WTC11 (cell line): ENCODE results near the gene C7. TPM values are rescaled to one million over a fixed set of nuclear protein-coding genes. Genes with fewer than 3 reads are reported as not detected.

Experiments used
- ATAC-seq: fragments of 200-7000 bp; cut with Tn5 transposase; 2 replicates; pipeline ENCODE4 v1.10.0; 2021; ENCODE audit warnings: mild to moderate bottlenecking, moderate library complexity
- CTCF ChIA-PET: fragments of 300-600 bp; sonication (Branson Sonifier 250); formaldehyde crosslinking; loops from one replicate; lab custom pipeline; 2021; ENCODE audit warnings: antibody characterized with exemption; lab: Charles Lee
- POLR2A ChIA-PET: fragments of 350-600 bp; sonication (Branson Sonifier 250); formaldehyde crosslinking; loops from one replicate; lab custom pipeline; 2021; ENCODE audit warnings: antibody characterized with exemption; lab: Charles Lee
- DNase-seq: peaks from one replicate; pipeline ENCODE4 v3.0.0; 2021; ENCODE audit warnings: low spot score
- H3K27ac Mint-ChIP-seq: 2 replicates; pipeline ENCODE4 v1.8.0; 2021; ENCODE audit warnings: mixed read lengths
- H3K27me3 Mint-ChIP-seq: 2 replicates; pipeline ENCODE4 v1.8.0; 2021; ENCODE audit warnings: low read depth, mild to moderate bottlenecking, moderate library complexity, mixed read lengths
- H3K36me3 Mint-ChIP-seq: 2 replicates; pipeline ENCODE4 v1.8.0; 2021; ENCODE audit warnings: mixed read lengths
- H3K4me1 Mint-ChIP-seq: 2 replicates; pipeline ENCODE4 v1.8.0; 2022; ENCODE audit warnings: mixed read lengths
- H3K4me3 Mint-ChIP-seq: 2 replicates; pipeline ENCODE4 v1.8.0; 2021; ENCODE audit warnings: mild to moderate bottlenecking, moderate library complexity, mixed read lengths
- H3K9me3 Mint-ChIP-seq: 2 replicates; pipeline ENCODE4 v1.8.0; 2021; ENCODE audit warnings: mixed read lengths
- ELF4 ChIP-seq: sonication (generic); formaldehyde crosslinking; IDR thresholded peaks from 2 replicates; pipeline ENCODE4 v1.8.1; 2022; ENCODE audit warnings: low read depth, mild to moderate bottlenecking, moderate library complexity, missing genetic modification reagents
- NFATC4 ChIP-seq: fragments of 250-450 bp; sonication (Bioruptor Pico); IDR thresholded peaks from 2 replicates; pipeline ENCODE4 v1.9.0; 2021; ENCODE audit warnings: mild to moderate bottlenecking
- NFE2L1 ChIP-seq: sonication (generic); formaldehyde crosslinking; IDR thresholded peaks from 2 replicates; pipeline ENCODE4 v1.8.1; 2023; ENCODE audit warnings: missing genetic modification reagents
- NR1H2 ChIP-seq: sonication (generic); formaldehyde crosslinking; IDR thresholded peaks from 2 replicates; pipeline ENCODE4 v1.9.0; 2021; ENCODE audit warnings: mild to moderate bottlenecking, moderate library complexity, missing genetic modification reagents
- NR3C1 ChIP-seq: sonication (generic); formaldehyde crosslinking; conservative IDR thresholded peaks from 2 replicates; pipeline ENCODE4 v1.8.1; 2023; ENCODE audit warnings: low read depth, mild to moderate bottlenecking, missing genetic modification reagents
- RORB ChIP-seq: fragments of 250-450 bp; sonication (Bioruptor Pico); IDR thresholded peaks from 2 replicates; pipeline ENCODE4 v1.9.0; 2021; ENCODE audit warnings: mild to moderate bottlenecking
- ZNF138 ChIP-seq: sonication (generic); formaldehyde crosslinking; conservative IDR thresholded peaks from 2 replicates; pipeline ENCODE4 v1.8.1; 2022; ENCODE audit warnings: mild to moderate bottlenecking, moderate library complexity, missing genetic modification reagents
- ZNF263 ChIP-seq: sonication (generic); formaldehyde crosslinking; IDR thresholded peaks from 2 replicates; pipeline ENCODE4 v1.8.1; 2022; ENCODE audit warnings: low read depth, mild to moderate bottlenecking, moderate library complexity, missing genetic modification reagents
- ZNF423 ChIP-seq: fragments of 250-450 bp; sonication (Bioruptor Pico); IDR thresholded peaks from 2 replicates; pipeline ENCODE4 v2.1.2; 2022; ENCODE audit warnings: mild to moderate bottlenecking, moderate library complexity
- ZNF671 ChIP-seq: fragments of 250-450 bp; sonication (Bioruptor Pico); IDR thresholded peaks from 2 replicates; pipeline ENCODE4 v1.8.0; 2021; ENCODE audit warnings: mild to moderate bottlenecking
- total RNA-seq: library from RNA; stranded (reverse); gene quantifications from 3 replicates; pipeline ENCODE4 v1.2.3, GENCODE V29; 2021
- TF ChIP-seq, protein P1 (sequence below): fragments of 250-450 bp; sonication (Bioruptor Pico); IDR thresholded peaks from 2 replicates; pipeline ENCODE4 v2.1.2; 2022; ENCODE audit warnings: mild to moderate bottlenecking, moderate library complexity
- TF ChIP-seq, protein P2 (sequence below): fragments of 250-450 bp; sonication (Bioruptor Pico); IDR thresholded peaks from 2 replicates; pipeline ENCODE4 v1.9.0; 2021; ENCODE audit warnings: mild to moderate bottlenecking
- TF ChIP-seq, protein P3 (sequence below): fragments of 250-450 bp; sonication (Bioruptor Pico); IDR thresholded peaks from 2 replicates; pipeline ENCODE4 v1.8.0; 2021; ENCODE audit warnings: mild to moderate bottlenecking
- TF ChIP-seq, protein P4 (sequence below): sonication (generic); formaldehyde crosslinking; IDR thresholded peaks from 2 replicates; pipeline ENCODE4 v1.8.0; 2022; ENCODE audit warnings: mild to moderate bottlenecking, missing genetic modification reagents
- TF ChIP-seq, protein P5 (sequence below): sonication (generic); formaldehyde crosslinking; IDR thresholded peaks from 2 replicates; pipeline ENCODE4 v1.8.1; 2023; ENCODE audit warnings: mild to moderate bottlenecking, missing genetic modification reagents, moderate library complexity
- TF ChIP-seq, protein P6 (sequence below): sonication (generic); formaldehyde crosslinking; IDR thresholded peaks from 2 replicates; pipeline ENCODE4 v1.8.0; 2023; ENCODE audit warnings: missing genetic modification reagents, mild to moderate bottlenecking, borderline replicate concordance

Gene C7
- total RNA-seq, 1 experiment from 2014 or later, result 4.5 TPM

DNA sequence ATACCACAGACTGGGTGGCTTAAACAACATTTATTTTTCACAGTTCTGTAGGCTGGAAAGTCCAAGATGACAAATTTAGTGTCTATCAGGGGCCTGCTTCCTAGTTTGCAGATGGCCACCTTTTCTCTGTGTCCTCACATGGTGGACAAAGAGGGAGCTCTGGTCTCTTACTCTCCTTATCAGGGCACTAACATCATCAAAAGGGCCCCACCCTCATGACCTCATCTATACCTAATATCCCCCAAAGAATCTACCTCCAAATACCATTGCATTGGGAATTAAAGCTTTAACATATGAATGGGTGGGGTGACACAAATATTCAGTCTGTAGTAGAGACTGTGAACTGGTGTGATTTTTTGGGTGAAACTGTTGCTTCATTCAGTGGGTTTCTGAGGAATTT lies 78.1 kb downstream of the C7 start (continued):
- TF ChIP-seq ZNF138, result no peak
- TF ChIP-seq, protein P1, sequence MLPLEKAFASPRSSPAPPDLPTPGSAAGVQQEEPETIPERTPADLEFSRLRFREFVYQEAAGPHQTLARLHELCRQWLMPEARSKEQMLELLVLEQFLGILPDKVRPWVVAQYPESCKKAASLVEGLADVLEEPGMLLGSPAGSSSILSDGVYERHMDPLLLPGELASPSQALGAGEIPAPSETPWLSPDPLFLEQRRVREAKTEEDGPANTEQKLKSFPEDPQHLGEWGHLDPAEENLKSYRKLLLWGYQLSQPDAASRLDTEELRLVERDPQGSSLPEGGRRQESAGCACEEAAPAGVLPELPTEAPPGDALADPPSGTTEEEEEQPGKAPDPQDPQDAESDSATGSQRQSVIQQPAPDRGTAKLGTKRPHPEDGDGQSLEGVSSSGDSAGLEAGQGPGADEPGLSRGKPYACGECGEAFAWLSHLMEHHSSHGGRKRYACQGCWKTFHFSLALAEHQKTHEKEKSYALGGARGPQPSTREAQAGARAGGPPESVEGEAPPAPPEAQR (CRISPR knock-in tag), result no peak
- TF ChIP-seq ELF4, result no peak
- TF ChIP-seq, protein P2, sequence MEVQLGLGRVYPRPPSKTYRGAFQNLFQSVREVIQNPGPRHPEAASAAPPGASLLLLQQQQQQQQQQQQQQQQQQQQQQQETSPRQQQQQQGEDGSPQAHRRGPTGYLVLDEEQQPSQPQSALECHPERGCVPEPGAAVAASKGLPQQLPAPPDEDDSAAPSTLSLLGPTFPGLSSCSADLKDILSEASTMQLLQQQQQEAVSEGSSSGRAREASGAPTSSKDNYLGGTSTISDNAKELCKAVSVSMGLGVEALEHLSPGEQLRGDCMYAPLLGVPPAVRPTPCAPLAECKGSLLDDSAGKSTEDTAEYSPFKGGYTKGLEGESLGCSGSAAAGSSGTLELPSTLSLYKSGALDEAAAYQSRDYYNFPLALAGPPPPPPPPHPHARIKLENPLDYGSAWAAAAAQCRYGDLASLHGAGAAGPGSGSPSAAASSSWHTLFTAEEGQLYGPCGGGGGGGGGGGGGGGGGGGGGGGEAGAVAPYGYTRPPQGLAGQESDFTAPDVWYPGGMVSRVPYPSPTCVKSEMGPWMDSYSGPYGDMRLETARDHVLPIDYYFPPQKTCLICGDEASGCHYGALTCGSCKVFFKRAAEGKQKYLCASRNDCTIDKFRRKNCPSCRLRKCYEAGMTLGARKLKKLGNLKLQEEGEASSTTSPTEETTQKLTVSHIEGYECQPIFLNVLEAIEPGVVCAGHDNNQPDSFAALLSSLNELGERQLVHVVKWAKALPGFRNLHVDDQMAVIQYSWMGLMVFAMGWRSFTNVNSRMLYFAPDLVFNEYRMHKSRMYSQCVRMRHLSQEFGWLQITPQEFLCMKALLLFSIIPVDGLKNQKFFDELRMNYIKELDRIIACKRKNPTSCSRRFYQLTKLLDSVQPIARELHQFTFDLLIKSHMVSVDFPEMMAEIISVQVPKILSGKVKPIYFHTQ (CRISPR knock-in tag), result no peak
- TF ChIP-seq ZNF423 (CRISPR knock-in tag), result no peak
- no peak for TF ChIP-seq NFATC4 (CRISPR knock-in tag)
- no peak for TF ChIP-seq ZNF671
- TF ChIP-seq ZNF263 (CRISPR knock-in tag), result no peak
- TF ChIP-seq, protein P3, sequence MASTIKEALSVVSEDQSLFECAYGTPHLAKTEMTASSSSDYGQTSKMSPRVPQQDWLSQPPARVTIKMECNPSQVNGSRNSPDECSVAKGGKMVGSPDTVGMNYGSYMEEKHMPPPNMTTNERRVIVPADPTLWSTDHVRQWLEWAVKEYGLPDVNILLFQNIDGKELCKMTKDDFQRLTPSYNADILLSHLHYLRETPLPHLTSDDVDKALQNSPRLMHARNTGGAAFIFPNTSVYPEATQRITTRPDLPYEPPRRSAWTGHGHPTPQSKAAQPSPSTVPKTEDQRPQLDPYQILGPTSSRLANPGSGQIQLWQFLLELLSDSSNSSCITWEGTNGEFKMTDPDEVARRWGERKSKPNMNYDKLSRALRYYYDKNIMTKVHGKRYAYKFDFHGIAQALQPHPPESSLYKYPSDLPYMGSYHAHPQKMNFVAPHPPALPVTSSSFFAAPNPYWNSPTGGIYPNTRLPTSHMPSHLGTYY, result no peak
- TF ChIP-seq RORB (CRISPR knock-in tag), result no peak
- no peak for TF ChIP-seq NR1H2 (CRISPR knock-in tag)
- TF ChIP-seq, protein P4, sequence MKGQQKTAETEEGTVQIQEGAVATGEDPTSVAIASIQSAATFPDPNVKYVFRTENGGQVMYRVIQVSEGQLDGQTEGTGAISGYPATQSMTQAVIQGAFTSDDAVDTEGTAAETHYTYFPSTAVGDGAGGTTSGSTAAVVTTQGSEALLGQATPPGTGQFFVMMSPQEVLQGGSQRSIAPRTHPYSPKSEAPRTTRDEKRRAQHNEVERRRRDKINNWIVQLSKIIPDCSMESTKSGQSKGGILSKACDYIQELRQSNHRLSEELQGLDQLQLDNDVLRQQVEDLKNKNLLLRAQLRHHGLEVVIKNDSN (CRISPR knock-in tag), result no peak
- TF ChIP-seq NFE2L1 (CRISPR knock-in tag), result no peak

DNA sequence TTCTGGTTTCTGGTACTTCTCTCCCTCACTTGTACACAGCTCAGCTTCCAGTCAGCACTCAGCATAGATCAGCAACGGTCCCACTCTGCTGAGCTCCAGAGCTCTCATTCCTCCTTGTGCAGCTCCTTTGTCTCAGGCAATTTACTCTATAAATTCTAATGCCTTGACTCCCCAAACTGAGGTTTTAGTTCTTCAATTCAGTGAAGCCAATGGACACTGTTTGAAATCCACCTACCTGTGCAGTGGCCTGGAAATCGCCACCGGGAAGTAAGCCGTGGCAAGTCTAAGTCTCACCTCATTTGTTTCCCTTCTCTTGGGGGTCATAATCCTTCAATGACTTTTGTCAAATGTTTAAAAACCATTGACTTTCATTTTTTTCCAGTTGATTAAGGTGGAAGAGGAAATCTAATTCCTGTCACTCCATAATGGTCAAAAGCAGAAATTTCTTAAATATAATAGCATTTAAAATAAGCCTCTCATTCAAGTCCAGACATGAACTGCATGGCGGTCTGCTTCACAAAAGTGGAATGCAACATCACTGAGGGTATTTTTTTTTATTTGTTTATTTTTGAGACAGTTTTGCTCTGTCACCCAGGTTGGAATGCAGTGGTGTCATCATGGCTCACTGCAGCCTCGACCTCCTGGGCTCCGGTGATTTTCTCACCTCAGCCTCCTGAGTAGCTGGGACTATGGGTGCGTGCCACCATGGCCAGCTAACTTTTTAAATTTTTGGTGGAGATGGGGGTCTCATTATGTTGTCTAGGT lies 79.6 kb downstream of the C7 start:
- ATAC-seq, result no peak
- DNase-seq, result no peak
- CTCF ChIA-PET, result no interaction called here

More for the DNA sequence above, 79.6 kb downstream of the C7 start:
- H3K27me3 Mint-ChIP-seq, result no peaks in the 10 kb centered on the region
- no peak overlapping the region for H3K27ac Mint-ChIP-seq
- POLR2A ChIA-PET, result no interaction called here
- H3K9me3 Mint-ChIP-seq, result peaks cover 23% of the 10 kb centered on the region
- no peak overlapping the region for H3K4me3 Mint-ChIP-seq
- H3K36me3 Mint-ChIP-seq, result 0 out of 2 replicates have a peak, but pooled peaks cover 7% of the 10 kb centered on the region
- TF ChIP-seq, protein P5, sequence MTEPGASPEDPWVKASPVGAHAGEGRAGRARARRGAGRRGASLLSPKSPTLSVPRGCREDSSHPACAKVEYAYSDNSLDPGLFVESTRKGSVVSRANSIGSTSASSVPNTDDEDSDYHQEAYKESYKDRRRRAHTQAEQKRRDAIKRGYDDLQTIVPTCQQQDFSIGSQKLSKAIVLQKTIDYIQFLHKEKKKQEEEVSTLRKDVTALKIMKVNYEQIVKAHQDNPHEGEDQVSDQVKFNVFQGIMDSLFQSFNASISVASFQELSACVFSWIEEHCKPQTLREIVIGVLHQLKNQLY (CRISPR knock-in tag), result no peak
- TF ChIP-seq, protein P6, sequence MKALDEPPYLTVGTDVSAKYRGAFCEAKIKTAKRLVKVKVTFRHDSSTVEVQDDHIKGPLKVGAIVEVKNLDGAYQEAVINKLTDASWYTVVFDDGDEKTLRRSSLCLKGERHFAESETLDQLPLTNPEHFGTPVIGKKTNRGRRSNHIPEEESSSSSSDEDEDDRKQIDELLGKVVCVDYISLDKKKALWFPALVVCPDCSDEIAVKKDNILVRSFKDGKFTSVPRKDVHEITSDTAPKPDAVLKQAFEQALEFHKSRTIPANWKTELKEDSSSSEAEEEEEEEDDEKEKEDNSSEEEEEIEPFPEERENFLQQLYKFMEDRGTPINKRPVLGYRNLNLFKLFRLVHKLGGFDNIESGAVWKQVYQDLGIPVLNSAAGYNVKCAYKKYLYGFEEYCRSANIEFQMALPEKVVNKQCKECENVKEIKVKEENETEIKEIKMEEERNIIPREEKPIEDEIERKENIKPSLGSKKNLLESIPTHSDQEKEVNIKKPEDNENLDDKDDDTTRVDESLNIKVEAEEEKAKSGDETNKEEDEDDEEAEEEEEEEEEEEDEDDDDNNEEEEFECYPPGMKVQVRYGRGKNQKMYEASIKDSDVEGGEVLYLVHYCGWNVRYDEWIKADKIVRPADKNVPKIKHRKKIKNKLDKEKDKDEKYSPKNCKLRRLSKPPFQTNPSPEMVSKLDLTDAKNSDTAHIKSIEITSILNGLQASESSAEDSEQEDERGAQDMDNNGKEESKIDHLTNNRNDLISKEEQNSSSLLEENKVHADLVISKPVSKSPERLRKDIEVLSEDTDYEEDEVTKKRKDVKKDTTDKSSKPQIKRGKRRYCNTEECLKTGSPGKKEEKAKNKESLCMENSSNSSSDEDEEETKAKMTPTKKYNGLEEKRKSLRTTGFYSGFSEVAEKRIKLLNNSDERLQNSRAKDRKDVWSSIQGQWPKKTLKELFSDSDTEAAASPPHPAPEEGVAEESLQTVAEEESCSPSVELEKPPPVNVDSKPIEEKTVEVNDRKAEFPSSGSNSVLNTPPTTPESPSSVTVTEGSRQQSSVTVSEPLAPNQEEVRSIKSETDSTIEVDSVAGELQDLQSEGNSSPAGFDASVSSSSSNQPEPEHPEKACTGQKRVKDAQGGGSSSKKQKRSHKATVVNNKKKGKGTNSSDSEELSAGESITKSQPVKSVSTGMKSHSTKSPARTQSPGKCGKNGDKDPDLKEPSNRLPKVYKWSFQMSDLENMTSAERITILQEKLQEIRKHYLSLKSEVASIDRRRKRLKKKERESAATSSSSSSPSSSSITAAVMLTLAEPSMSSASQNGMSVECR (CRISPR knock-in tag), result no peak
- TF ChIP-seq NR3C1 (CRISPR knock-in tag), result no peak
- no peaks in the 10 kb centered on the region for H3K4me1 Mint-ChIP-seq
